NCI-H2196 treated with DMSO at 0.1 percent for 48 hours (cell line): ENCODE results near the gene PERCC1.

Experiments used
- DNase-seq: peaks from one replicate; lab custom pipeline; 2025; ENCODE audit not compliant: unreplicated experiment; lab: John Stamatoyannopoulos, UW

The PERCC1 gene

GRCh38 chr16:1448536-1449116 is 17.7 kb downstream of the PERCC1 start:
- no peak for DNase-seq

- DNase-seq: no peak
Observed at GRCh38 chr16:1449201-1449788, 18.4 kb downstream of the PERCC1 start.

- no peak for DNase-seq
Observed at GRCh38 chr16:1450218-1450617, 19.3 kb downstream of the PERCC1 start.

- no peak for DNase-seq
Observed at GRCh38 chr16:1450841-1451240, 20.0 kb downstream of the PERCC1 start.

- no peak for DNase-seq
Observed at GRCh38 chr16:1451702-1452392, 21.0 kb downstream of the PERCC1 start.

GRCh38 chr16:1452530-1452929 is 21.7 kb downstream of the PERCC1 start:
- no peak for DNase-seq

GRCh38 chr16:1453316-1453715 is 22.4 kb downstream of the PERCC1 start:
- no peak for DNase-seq

- no peak for DNase-seq
Observed at GRCh38 chr16:1454561-1454960, 23.7 kb downstream of the PERCC1 start.

GRCh38 chr16:1455190-1456171 is 24.6 kb downstream of the PERCC1 start:
- no peak for DNase-seq

GRCh38 chr16:1456951-1457350 is 26.1 kb downstream of the PERCC1 start:
- DNase-seq: no peak

GRCh38 chr16:1457489-1458245 is 26.8 kb downstream of the PERCC1 start:
- DNase-seq: no peak

GRCh38 chr16:1458336-1458976 is 27.6 kb downstream of the PERCC1 start:
- no peak for DNase-seq

GRCh38 chr16:1458977-1459341 is 28.1 kb downstream of the PERCC1 start:
- DNase-seq: no peak

GRCh38 chr16:1459967-1460366 is 29.1 kb downstream of the PERCC1 start:
- DNase-seq: no peak

- no peak for DNase-seq
Observed at GRCh38 chr16:1460602-1461138, 29.8 kb downstream of the PERCC1 start.

GRCh38 chr16:1461146-1461545 is 30.3 kb downstream of the PERCC1 start:
- DNase-seq: no peak

GRCh38 chr16:1464196-1464893 is 33.5 kb downstream of the PERCC1 start:
- no peak for DNase-seq

- no peak for DNase-seq
Observed at GRCh38 chr16:1464894-1465566, 34.2 kb downstream of the PERCC1 start.

- DNase-seq: no peak
Observed at GRCh38 chr16:1465567-1465915, 34.7 kb downstream of the PERCC1 start.
